Right forelimb (tissue), 1 donor: ENCODE data around the gene FNTB.
"Not testable (repeated sequence)": the region's sequence is repeated elsewhere in the genome, so short reads cannot be mapped to it uniquely, and the experiment has no call there.

ENCODE experiments used
- DNase-seq: peaks from one replicate; pipeline ENCODE4 v3.0.0-alpha.2; 2018

Gene FNTB

DNA sequence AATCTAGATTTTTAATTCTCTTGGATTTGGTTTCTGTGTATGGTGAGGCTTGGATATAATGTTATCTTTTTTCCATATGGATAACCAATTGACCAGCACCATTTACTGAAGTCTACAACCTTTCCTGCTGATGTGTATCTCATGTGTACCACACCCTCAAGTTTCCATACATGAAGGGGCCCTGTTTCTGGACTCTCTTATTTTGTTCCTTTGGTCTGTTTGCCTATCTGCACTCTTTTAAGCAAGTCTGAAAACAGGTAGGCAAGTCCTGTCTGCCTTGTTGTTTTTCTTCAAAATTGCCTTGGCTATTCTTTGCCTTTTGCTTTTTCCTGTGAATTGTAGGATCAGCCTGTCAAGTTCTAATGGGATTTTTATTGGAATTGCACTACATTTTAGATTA, 71.0 kb downstream of the FNTB start:
- DNase-seq, result no peak

DNA sequence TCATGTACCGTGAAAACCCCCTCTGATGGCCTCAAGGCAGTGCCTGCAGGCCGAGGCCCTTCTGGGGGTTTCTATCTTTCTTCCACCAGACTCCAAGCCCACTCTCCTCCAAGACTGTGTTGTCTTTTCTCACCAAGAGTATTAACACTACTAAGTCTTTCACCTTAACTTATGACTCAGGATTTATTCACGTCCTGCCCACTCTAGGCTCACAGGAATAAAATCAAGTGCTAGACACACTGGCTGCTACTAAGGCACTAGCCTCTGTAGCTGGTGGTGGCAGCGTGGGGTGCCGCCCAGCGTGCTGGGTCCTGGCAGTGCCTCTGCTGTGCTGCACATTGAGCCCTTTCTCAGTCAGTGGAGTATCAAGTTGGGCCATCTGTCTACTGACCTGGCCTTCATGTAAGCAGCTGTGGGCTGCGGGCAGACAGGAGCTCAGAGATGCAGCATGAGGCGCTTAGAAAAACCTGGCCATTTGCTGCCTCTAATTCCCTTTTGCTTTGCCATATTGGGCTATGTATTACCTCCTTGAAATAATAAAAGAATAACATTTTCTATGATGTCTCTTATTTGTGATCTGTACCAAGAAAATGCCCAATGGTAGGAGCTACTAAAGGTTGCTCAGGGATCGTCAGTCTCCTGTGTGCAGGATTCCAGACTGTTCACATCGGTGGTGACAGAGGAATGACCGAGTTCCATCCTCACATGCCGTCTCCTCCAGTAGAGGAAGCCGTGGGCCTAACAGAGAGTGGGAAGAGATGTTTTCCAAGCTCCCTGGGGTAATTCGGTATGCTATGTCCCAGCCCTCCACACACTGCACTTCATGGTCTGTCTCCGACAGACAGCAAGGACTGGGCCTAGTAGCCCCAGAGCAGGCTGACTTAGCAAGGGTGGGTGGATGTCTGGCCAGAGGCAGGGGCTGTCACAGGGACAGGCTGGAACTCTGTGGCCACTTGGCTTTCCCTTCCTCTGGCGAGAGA, 75.7 kb downstream of the FNTB start:
- DNase-seq, result no peak

DNA sequence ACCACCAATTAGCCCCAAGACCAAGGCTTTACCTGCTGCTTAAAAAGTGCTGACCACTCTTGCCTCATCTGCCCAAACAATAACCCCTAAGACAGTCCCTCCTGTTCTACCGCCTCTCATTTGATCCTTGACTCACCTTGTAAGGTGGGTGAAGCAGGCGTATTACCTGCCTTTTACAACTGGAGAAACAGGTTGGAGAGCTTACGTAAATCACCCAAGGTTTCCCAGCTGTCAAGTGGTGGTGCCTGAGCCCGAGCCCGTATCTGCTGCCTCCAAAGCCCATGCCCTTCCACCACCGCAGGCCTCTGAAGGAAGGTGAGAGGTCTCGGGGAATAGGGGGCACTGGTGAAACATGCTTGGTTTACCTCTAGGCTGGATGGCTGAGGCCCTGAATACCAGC, 79.0 kb downstream of the FNTB start:
- no peak for DNase-seq

DNA sequence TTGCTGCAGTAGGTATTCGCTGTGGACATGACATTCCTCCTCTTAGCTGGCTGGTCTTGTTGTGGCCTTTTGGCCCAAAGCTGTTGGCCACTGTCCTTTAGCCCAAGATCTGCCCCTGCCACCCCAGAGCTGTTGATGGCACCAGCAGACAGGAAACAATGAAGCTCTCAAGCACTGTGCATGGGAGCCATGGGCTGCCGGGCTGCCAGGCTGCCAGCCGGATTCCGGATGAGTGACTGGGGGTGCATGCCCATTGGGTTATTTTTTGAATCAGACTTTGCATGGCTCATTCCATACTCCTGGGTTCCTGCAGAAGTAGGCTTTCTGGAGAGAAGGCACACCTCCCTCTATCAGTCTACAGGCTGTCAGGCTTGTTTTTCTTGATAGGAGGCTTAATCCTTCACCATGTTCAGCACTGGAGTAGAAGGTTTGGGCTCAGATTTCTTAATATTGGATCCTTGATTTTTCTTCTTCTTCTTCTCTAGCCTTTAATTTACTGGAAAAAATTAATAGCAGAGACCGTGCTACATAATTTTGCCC, 83.2 kb downstream of the FNTB start:
- DNase-seq, result no peak

DNA sequence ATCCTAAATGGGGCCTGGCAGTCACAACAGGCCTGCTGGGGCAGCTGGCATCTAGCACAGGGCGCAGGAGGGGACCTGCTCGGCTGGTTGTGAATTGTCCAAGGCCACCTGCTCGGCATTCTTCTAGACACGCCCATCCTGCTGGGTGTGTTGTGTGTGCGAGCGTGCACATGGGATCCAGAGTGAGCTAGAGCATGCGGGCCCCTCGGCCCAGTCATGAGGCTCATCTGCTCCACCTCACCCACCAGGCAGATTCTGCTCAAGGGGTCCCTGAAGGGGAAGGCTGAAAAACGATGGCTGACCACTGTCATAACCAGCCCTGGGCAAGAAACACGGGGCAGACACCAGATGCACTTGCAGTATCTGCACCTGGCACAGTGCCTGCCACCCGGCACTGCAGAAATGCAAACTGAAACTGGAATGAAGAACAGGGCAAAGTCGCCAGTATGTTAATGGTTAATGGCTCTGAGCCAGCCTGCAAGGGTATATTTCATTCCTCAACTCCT, 83.8 kb downstream of the FNTB start:
- no peak for DNase-seq

DNA sequence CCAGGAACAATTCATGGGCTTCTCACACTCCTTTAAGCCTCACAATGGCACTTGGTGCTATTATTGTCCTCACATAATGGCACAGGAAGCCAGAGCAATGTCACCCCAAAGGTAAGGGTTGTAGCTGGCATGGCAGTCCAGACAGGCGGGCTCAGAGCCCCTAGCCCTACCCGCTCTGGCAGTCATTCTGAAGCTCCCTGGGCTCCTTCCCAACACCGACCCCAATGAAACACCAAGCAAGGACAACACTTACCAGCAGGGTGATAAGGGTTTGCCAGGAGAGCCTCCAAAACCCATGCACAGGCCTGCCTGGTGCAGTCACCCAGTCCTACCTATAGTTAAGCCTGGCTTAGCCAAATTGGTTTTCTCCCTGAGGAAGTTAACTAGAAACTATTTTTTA, 84.8 kb downstream of the FNTB start:
- DNase-seq, result no peak

DNA sequence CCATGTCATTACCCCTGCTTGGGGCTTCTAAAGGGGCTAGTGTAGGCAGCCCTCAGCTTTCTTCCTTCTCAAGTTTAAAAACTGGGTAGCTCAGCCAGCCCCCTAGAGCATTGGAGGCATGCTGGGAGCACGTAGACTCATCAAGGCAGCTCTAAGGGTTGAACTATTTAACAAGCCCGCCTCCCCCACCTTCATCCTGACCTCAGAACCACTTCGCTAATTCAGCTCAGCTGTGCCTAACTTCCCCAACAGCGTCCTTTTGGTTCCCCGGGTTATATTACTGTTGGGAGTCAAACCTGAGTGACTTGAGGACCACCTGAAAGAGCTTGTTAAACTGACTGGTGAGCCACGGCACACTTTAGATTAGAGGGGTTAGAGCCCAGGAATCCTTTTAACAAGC, 85.6 kb downstream of the FNTB start:
- DNase-seq, result no peak

DNA sequence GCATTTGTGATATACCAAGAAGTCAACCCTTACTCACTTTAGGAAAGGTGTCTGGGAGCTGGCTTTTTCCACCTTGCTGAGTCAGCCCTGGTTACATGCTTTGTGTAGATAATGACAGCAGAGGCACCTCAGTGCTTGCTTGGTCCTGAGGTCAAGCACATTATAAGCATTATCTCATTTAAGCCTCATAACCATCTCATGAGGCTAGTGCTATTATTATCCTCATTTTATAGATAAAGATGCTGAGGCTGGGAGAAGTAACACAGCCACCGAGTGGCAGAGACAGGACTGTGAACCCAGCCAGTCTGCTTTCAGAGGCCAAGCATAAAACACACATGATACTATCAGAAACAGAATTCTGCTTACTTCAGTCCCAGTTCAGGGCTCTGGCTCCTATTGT, 86.2 kb downstream of the FNTB start:
- no peak for DNase-seq

DNA sequence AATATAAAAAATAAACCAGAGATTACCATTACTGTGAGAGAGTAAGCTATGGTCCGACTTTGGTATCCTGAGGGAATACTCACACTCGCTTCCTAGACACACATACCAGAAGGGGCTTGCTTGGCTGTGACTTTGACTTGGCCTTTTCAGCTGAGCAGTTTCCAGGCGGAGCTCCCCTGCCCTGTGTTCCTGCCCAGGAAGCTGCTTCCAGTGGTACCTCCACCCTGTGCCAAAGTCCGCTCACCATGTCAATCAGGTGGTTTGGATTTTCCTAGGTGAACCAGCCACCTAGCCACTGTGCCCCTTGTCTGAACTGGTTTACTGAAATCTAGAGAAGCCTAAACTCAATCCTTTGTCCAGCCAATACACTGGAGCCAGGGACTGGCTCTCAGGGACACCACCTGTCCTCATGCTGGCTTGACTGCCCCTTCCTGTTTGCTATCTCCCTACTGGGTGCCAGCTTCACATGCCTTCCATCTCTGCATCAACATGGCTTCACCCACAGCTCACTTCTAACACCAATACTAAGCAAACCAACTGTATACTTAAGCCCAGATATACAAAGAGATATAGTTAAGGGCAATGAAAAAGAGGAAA, 87.0 kb downstream of the FNTB start:
- DNase-seq, result no peak

DNA sequence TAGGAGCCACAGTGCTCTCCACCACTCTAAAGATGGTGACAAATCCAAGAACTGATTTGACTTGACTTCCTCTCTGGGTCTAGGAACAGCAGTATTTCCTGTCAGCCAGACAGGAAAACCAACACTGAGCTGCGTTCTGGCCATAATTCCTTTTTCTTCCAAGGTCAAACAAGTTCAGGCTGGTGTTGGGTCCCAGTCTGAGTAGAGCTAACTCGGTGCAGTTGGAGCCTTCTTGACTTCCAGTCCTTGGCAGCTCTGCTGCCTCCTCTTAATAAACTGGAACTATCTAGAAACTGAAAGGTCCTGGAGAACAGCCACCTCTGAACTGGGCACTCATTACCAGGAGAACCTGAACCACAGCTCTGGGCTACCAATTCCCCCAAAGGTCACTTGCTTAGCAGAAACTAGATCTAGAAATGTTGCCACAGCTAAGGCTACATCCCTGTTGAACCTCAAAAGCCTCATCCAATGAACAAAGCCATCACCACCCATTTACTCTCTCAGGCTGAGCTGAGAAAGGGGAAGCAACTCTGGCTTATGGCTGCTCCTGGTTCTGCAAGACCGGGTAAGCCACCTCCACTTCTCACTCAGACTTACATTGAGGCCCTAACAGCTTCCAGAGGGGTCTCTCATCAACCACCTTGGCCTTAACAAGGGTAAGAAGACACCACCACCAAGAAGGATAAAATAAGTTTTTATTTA, 87.9 kb downstream of the FNTB start:
- no peak for DNase-seq

DNA sequence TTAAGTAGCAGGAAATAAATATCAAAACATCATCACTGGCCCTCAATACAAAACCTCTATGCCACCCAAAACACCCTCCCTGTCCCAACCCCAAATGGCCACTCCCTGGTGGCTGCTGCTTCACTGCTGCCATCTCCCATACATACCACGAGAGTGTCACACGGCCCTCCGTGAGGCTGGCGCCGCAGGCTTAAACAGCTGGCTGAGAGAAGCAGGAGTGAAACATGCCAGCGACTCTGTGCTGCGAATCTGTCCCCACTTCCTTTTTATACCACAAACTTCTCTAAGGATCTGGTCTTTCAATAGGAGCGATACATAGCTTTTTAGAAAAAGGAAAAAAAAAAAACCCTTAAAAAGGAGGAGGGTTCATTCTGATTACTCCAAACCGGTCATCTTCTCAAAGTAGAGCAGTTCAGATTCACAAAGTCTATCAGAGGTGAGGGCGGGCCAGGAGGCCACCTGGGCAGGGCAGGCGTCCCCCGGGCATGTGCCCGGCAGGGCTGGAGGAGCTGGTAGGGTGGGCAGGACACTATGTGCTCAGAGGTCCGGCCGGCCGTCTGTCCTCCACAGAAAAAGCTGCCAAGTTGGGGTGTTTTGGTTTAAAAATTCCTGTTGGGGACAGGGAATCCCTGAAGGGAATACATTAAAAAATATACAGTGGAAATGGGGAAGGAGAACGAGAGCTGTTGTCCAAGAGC, 89.1 kb downstream of the FNTB start:
- no peak for DNase-seq

DNA sequence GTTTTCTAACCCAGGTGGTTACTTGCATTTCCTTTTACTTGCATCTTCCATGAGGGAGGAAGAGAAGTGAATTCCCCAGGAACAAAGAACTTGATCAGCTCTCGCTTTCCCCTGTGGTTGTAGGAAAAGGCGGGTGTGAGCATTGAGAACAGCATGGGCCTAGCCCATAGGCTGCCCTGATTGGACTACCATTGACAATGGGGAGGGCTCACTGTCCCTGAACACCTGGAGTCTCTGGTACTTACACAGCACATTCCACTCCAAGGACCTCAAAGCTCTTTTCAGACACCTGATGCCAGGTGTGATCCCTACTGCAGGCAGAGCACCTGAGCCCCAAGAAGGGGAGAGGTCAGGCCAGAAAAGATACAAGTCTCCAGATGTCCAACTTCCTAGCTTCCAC, 90.6 kb downstream of the FNTB start:
- no peak for DNase-seq

DNA sequence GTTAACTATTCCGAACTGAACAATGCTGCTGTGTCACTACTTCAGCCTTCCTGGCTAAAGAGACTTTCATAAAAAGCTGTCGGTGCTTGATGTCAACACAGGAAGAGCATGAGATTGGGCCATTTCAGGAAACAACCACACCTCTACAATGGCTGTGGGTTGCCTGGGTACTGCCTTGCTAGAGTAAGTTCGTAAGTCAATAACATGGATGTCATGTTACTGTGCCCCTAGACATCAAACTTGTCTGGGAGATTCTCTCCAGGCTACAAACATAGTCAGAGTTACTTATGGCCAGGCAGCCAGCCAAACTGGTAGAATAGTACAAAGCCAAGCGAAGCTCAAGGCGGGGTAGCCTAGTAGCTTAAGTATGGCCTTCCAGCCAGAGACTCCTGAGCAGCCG, 92.5 kb downstream of the FNTB start:
- no peak for DNase-seq

DNA sequence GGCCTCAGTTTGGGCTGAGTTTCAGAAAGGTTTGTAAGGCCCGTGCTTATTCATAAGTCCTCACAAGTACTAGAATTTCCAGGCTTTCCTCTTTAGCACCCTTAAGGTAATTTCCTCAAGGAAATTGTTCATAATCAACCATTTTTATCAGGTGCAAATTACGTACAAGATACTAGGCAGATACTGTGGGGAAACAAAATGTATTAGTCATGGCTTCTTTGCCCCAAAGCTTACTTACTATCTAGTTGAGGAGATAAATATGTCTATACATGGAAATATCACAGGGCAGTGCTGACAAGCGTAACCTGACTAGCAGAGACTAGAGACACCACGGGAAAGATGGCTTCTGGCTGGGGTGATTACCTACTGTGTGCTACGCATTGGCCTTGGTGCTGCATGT, 93.1 kb downstream of the FNTB start:
- DNase-seq, result no peak

DNA sequence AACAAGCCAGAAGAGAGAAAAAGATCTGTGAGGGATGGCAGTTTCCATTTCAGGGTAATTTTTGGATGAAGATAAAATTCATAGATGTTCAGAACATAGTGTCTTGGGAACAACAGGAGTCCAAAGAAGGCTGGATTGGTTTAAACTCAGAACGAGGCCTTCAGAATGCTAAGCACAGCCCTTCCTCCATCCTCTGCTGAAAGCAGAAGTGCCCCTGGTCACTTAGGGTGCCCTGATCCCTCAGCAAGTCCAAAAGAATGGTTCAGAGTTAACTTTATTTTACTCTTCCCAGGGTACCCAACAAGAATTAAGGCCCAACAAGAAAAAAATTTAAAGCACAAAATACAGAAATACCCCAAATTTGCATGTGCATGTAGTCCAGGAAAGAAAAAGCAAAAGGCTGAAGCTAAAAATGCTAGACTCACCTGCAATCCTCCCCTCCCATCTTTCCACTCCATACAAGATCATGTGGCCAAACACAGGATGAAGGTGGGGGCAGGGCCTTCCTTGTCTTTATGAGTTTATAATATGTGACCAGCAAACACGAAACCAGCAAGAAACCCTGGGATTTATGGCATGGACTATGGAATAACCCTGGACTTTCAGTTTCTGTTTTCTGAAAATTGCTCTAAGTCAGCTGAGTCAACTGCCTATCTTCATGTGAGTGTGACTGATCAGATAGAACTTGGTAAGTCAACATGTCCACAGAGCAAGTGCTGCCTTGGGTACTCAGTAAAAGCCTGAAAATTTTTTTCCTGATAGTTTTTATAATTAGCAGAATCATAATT, 94.5 kb downstream of the FNTB start:
- no peak for DNase-seq

DNA sequence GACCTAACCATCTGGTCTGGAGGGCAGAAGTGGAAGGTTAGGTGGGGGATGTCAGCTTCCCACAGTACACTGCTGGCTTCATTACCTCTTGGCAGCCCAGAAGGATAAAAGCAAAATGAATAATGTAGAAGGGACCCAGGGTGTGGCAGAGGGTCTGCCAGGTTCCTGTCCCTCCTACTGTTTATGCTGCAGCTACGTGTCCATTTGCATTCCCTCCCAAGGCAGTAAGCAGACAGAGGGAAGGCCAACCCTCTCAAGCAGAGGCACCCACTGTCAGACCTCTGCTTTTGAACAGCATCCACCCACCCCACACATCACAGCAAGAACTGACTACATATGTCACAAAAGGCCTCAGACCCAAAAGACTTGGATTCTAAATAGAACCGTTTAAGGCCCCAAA, 96.2 kb downstream of the FNTB start:
- no peak for DNase-seq

DNA sequence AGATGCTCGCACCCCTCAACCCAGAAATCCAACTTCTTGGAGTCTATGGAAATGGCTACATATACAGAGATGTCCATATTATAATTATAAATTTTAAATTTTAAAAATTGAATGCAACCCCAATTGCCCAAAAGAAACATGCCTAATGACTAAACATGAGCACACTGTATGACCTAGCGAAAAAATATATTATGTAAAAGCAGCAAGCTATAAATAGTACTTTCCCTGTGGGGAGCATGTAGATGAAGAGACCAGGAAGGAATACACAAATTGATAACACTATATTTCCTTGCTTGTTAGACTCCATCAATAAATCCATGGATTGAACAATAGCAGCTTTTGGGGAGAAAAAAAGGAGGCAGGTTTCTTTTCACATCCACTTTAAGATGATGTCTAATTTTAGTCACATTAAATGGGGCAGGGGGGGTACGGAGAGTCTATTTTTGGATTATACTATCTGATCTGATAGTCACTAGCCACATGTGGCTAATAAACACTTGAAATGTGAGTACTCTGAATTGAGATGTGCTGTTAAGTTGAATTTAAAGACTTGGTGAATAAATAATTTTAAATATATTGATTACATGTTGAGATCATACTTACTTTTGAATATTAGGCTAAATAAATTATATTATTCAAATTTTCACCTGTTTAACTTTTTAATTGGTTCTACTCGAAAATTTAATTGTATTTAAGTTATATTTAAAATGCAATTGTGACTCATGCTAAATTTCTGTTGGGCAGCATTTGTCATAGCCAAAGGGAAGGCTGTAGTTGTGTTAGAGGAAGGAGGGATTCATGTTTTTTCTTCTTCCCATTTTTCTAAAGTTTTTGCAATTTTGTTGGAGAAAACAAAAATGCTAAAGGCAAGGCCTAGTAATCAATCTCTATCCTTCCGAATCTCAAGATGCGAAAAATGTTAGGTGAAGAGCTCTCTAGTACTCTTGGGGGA, 98.1 kb downstream of the FNTB start:
- no peak for DNase-seq

DNA sequence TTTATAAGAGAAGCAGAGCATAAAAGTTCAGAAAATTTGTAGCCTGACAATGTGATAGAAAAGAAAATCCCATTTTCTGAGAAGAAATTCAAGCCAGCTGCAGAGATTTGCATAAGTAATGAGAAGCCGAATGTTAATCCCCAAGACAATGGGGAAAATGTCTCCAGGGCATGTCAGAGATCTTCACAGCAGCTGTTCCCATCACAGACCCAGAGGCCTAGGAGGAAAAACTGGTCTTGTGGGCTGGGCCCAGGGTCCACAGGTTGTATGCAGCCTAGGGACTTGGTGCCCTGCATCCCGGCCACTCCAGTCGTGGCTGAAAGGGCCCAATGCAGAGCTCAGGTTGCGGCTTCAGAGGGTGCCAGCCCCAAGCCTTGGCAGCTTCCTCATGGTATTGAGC, 100.0 kb downstream of the FNTB start:
- DNase-seq, result not testable (repeated sequence)

DNA sequence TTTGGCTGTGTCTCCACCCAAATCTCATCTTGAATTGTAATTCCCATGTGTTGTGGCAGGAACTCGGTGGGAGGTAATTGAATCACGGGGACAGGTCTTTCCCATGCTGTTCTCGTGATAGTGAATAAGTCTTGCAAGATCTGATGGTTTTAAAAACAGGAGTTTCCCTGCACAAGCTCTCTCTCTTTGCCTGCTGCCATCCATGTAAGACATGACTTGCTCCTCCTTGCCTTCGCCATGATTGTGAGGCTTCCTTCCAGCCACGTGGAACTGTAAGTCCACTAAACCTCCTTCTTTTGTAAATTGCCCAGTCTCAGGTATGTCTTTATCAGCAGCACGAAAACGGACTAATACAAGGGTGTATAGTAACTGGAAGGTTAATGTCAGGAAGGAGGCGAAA, 101.1 kb downstream of the FNTB start:
- DNase-seq, result not testable (repeated sequence)

DNA sequence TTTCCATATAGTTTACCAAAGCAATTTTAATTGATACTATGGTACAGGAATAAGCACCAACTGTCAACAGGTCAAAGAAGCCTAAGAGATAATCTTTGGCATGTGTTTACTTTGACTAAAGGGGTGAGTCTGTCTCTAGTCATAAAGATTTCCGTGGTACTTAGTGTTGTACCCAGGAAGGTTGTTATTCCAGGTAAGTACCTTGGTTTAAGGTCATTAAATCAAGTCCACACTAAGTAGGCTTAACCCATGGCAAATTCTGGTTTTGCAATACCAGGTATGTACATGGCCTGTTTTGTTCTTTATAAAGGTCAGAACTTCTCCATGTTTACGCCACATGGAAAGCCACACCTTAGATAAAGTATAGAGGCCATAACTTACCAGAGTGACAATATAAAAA, 105.7 kb downstream of the FNTB start:
- DNase-seq, result no peak
